HuH-7 (cell line): ENCODE results near the gene PCNX1.
"Not testable (repeated sequence)": the region's sequence is repeated elsewhere in the genome, so short reads cannot be mapped to it uniquely, and the experiment has no call there.

ENCODE experiments used
- DNase-seq: peaks from one replicate; pipeline ENCODE4 v3.0.0; 2011; ENCODE audit warnings: low spot score

PCNX1 gene

DNA sequence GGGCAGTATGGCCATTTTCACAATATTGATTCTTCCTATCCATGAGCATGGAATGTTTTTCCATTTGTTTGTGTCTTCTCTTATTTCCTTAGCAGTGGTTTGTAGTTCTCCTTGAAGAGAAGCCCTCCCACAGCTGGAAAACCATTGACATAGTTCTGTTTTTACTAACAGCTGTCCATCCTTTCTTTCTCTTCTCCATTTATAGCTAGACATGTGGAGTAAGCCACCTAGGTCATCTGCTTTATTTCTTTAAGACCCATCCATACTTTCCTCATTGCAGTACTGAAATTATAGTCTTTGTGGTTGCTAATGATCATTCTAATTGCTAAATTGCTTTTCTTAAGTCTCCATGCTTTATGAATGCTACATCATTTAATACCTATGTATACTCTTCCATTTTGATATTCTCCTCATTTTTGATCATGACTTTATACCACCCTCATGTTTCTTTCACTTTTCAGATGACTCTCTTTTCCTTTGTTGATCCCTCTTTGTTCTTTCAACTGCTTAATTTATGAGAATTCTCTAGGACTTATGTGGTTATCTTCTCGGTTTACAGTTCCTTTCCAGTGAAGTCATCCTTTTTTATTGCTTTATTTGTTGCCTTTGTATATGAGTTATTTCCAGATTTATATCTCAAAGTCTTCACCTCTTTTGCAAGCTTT lies 114.2 kb downstream of the PCNX1 start:
- DNase-seq, result no peak

DNA sequence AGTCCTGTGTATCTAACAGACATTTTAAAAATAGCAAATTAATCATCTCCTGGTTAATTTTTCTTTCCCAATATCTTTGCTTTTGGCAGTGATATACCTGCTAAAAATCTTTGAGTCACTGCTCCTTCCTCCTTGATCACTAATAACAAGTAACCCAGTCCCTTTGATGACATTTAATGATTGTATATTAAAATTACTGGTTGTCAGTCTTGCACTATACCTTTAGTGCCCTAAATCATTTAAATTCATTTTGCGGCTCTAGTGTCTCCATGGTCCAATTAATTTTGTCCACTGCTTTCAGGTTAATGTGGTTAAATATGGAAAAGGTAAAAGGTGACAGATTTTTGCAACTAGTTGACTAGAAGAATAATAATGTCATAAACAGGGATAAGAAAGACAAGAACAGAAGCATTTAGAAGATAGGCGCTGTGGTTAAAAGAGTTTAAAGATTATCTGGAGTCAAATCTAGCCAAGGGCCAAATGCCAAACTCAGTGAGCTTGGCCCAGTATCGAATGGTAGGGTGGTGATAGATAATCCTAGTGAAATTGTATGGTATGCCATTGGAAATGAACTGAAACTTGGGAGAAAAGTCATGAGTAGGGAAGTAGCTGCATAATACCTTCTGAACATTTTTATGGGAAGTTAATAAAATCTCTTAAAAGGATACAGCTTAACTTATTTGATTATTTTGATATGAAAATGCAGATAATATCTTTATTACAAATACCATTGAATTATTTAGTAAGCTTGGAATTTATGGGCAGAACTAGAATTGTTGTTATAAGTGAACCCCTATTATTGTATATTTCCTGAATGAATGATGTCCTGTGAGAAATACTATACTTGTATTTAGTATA lies 115.0 kb downstream of the PCNX1 start:
- DNase-seq, result no peak

DNA sequence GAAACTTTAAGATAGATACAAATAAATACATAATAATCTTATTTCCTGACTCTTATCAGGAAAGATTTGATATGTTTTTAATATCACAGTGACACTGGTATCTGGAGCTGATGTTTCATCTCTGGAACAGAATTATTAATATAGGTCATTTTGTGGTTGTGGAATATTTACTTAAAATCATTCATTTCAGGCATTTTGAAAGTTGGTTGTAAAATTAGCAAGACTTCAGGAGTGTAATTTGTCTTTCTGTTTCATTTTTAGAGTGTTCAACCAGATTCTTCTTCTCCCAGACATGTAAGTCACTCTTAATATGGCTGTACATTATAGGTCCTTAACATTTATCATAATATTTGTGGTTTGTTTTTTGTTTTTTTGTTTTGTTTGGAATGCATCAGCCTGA lies 115.7 kb downstream of the PCNX1 start:
- no peak for DNase-seq

DNA sequence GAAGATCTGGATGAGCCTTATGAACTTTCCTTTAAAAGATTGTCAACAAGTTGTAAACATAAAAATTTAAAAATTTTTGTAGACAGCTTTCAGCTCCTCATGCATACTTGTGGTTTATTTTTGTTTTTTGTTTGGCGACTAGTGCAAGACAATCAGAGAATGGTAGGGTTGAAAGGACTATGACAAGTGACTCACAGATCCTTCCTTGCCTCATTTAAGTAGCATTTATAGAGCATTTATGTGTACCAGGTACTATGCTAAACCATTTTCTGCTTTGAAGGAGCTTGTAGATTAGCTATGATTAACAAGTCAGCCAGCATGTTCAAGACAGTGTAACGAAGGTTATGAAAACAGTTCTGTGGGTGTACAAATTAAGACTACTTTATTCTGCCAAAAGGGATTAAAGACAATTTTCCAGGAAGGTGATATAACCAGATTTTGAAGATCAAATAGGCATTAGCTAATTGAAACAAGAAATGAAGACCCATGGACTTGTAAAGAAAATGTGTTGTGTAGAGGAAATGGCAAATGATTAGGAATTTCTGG lies 122.0 kb downstream of the PCNX1 start:
- no peak for DNase-seq

DNA sequence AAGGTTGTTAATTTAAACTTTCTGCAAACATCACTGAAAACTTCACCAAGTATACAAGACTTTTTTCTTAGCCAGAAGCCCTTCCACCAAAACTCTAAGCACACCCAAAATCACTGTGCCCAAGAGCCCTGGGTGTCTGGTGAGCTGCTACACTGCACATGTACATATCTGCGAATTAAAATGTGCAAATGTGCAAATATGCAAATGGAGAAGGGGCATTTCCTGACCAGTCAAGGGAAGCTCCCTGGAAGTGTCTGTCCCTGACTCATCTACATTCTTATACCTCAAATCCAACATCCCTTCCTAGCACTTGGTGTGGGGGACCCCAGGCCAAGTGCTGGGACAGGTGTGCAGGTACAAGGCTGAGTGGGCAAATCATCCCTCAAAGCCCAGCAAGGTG lies 123.7 kb downstream of the PCNX1 start:
- DNase-seq, result no peak

DNA sequence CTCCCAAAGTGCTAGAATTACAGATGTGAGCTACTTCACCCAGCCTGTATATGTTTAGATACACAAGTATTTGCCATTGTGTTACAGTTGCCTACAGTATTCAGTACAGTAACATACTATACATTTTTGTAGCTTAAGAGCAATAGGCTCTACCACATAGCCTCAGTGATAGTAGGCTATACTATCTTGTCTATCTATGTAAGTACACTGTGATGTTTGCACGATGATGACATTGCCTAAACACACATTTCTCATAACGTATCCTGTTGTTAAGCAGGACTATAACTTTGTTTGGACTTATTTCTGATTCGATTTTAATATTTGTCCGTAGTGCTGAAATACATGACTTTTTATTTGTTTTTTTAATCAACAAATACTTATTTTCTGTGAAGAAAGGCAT lies 129.2 kb downstream of the PCNX1 start:
- no peak for DNase-seq

DNA sequence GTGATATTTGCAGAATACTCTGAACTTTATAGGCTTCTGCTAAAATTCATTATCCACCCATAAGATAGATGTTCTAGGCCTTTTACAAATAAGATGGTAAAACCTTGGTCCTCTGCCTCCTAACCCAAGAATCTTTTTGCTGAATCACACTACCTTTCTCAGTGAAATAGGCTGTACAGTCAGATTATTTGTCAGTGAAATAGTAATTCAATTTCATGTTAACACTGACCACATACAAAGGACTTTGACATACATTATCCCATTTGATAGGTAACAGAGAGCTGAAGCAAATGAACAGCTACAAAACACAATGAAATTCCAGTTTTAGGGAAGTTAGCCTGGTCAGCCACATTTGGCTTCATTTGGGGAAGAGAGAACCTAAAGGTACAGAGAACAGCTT lies 141.1 kb downstream of the PCNX1 start:
- no peak for DNase-seq

DNA sequence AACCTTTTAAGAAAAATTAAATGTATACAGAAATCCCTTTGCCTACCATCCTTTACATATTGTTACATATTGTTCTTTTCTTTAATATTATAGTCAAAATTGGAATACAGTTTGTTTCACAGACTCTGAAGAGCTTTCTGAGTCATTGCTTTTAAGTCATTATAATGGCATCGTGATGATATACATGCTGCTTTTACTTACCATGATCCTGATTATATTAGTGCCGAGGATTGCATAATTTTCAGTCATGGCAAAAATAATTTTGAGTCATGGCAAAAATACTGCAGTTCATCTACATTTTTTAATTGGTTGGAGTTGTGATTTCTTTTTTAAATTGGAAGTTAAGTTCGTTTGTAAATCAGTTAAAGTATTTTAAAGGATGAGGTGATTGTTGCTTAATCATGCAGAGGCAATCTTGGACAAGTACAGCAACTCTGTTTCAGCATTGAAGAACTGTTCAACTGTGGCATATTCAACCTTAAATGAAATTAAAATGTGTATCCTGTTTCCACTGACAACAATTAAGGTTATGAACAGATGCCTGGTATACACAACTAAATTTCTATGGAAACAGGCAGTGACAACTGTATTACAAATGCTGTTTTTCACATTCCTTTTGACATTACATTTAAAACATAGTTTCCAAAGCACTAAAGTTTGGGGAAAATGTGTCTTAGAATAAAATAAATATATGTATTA lies 142.3 kb downstream of the PCNX1 start:
- DNase-seq, result no peak

DNA sequence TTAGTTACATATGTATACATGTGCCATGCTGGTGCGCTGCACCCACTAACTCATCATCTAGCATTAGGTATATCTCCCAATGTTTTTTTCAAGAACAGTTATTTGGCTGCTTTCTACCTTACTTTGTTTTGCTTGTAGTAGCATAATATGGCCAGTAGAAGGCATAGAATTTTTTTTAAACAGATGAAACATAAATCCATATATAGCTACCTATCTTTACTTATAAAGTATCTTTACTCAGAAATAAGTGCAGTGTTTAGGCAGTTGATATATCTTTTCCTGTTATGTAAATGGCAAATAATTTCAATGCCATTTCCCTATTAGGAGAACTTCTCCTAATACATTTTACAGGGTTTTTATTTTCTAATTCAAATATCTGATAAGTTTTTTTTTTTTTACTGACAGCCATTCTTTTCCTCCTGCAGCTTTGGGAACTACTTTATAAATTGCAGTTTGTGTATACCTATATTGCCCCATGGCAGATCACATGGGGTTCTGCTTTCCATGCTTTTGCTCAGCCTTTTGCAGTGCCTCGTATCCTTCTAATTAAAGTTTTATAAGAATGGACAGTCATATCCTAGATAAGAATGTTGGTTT lies 143.1 kb downstream of the PCNX1 start:
- no peak for DNase-seq

DNA sequence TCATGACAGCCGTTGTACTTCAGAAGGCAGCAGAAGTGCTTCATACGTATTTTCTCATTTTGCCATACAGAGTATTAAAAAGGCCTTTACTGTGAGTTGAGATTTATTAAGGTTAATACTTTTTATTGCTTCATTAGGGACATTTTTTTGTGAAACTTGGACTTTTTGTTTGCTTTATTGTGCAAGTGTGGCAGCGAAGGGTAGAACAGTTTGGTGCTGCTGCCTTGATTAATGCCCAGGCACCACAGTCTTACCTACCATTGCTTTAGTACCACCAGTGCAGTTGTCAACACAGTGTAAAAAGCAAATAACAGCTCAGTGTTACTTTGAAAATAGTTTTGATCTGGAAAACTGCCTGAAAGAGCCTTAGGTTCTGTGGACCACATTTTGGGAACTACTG lies 147.4 kb downstream of the PCNX1 start:
- DNase-seq, result no peak

DNA sequence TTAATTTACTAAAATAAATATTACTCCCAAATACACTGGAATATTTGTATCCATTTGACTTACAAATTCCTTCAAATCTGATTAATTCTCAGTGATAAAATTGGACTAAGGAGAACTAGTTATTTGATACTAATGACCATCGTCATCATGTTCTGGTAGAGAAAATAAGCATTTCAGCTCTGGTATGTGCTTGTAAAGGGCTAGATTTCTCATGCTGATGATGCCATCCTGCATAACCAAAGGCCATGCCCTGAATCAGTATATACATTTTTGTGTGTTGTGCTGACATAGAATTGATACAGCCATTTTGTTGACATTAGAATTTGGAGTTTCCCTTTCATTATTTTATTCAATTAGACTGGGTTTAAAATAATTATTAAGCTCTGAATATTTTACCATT lies 148.9 kb downstream of the PCNX1 start:
- no peak for DNase-seq

DNA sequence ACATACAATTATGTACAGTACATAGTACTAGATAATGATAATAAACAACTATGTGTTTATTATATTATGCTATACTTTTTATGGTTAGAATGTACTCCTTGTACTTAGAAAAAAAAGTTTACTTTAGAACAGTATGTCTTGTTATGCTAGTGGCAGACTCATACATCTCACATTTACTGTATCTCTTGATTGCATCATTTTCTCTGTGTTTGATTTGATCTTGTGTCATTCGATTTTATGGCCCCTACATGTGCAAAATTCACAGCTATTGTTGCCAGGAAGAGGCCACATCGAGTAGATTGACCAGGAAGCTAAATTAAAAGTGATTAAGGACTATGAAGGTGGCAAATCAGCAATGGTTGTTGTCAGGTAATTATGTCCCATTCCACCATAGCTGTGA lies 153.0 kb downstream of the PCNX1 start:
- no peak for DNase-seq

DNA sequence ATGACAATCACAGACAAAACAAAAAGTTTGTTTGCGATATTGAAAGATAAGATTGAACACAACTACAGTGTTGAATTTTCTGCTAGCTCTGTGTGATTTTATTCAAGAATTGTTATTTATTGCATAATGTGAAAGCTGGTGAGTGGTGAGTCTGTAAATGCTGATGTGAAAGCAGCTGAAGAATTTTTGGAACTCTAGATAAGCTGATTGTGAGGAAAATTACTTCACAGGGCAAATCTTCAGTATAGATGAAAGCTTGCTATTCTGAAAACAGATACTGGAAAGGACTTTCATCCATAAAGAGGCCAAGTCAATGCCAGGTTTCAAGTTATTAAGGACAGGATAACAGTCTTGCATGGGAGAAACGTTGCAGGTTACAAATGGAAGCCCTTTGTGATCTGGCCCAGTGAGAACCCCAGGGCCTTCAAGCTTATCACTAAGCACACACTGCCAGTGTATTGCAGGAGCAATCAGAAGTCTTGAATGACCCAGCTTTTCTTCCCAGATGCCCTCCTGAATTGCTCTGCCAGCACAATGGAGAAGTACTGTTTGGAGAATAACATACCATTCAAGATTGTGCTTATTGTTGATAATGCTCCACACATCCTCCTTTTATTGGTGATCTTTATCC lies 153.7 kb downstream of the PCNX1 start:
- DNase-seq, result no peak

DNA sequence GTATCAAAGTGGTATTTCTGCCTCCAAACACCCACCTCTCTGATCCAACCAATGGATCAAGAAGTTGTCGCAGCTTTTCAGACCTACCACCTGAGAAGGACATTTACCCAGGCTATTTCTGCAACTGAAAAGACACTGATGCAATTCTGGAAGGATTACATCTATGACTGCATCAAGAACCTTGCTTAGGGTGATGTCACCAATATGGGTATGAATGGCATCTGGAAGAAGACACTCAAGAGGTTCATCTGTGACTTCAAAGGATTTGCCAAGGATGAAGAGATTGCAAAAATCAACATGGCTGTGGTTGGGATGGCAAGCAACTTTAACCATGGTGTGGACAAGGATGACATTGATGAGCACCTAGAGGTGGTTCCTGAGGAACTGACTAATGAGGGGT lies 154.2 kb downstream of the PCNX1 start:
- no peak for DNase-seq

DNA sequence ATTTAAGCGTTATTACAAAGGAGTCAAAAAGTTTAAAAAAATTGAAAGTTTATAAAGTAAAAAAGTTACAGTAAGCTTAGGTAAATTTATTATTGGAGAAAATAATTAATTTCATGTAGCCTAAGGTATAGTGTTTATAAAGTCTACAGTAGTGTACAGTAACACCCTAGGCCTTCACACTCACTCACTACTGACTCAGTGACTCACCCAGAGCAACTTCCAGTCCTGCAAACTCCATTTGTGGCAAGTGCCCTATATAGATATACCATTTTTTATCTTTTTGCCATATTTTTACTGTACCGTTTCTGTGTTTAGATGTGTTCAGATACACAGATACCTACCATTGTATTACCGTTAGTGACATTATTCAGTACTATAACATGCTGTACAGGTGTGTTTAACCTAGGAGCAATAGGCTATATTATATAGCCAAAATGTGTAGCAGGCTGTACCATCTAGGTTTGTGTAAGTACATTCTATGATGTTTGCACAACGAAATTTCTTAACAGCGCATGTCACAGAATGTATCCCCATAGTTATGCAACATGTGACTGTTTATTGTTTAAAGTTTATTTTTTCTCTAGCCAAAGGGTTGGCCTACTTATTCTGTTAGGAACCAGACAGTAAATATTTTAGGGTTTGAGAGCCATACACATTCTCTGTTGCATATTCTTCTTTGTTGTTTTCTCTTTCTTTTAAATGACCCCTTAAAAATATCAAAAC lies 155.5 kb downstream of the PCNX1 start:
- DNase-seq, result no peak

DNA sequence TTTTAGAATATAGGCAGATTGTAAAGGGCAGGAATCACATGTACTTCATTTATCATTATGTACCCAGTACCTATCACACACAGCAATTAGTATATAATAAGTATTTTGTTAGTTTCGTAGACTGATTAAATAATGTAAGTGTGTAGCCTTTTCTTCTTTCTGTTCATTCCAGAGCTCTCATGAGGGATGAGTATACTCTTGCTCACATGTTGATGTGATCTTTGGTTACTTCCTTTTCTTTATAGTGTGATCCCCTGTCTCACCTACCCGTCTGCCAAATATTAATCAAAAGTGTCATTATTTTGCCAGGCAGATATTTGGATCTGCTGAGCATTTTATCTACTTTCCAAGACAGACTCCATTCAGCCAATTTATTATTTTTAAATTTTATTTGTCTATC lies 156.1 kb downstream of the PCNX1 start:
- no peak for DNase-seq

DNA sequence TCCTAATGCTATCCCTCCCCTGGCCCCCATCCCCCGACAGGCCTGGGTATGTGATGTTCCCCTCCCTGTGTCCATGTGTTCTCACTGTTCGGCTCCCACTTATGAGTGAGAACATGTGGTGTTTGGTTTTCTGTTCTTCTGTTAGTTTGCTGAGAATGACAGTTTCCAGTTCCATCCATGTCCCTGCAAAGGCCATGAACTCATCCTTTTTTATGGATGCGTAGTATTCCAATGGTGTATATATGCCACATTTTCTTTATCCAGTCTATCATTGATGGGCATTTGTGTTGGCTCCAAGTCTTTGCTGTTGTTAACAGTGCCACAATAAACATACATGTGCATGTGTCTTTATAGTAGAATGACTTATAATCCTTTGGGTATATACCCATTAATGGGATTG lies 157.5 kb downstream of the PCNX1 start:
- DNase-seq, result not testable (repeated sequence)

DNA sequence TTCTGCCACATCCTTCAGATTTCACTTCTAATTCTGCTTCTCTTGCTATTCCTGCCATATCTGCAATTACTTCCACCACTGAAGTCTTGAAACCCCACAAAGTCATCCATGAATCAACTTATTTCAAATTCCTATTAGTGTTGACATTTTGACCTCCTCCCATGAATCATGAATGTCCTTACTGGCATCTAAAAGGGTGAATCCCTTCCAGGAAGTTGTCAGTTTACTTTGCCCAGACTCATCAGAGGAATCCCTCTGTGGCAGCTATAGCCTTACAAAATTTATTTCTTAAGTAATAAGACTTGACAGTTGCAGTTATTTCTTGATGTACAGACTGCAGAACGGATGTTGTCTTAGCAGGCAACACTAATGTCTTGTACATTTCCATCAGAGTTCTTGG lies 162.9 kb downstream of the PCNX1 start:
- no peak for DNase-seq

DNA sequence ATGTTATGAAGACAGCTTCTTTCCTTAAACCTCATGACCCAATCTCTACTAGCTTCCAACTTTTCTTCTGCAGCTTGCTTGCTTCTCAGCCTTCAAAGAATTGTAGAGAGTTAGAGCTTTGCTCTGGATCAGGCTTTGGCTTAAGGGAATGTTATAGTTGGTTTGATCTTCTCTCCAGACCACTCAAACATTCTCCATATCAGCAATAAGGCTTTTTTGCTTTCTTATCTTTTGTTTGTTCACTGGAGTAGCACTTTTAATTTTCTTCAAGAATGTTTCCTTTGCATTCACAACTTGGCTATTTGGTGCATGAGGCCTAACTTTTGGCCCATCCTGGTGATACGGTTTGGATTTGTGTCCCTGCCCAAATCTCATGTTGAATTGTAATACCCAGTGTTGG lies 163.8 kb downstream of the PCNX1 start:
- DNase-seq, result no peak

DNA sequence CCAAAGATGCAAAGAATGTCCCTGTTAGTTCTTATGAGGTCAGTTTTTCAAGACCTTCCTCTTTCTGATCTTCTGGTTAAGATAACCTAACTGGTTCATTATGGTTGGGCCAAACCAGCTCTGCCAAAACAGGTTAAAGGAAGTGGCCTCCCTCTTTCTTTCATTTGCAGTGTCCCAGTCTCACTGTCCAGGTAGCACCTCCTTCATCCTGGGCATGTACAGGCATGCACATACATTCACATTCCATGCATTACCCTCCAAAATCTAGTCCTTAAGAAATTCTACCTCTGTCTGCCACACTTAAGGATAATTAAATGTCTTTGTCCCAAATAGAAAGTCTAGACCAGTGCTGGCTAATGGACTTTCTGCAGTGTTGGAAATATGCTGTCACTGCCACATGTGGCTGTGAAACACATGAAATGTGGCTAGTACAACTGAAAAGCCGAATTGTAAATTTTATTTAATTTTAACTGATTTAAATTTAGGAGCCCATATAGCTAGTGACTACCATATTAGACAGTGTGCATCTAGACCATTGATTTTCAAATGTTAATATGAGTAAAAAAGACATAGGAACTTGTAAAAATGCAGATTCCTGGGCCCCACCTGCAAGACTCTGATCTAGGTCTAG lies 169.3 kb downstream of the PCNX1 start:
- DNase-seq, result no peak

DNA sequence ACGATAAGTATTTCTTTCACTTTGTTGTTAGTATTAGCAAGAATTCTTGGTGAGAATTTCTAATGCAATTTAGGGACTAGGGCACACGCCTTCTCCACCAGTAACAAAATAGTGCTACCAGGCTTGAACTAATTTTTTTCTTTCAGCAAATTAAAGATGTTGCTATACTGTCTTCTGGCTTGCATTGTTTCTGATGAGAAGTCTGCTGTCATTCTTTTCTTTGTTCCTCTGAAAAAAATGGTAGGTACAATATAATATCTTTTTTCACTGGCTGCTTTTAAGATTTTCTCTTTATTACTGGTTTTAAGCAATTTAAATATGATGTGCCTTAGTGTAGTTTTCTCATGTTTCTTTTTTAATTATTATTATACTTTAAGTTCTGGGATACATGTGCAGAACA lies 171.2 kb downstream of the PCNX1 start:
- DNase-seq, result no peak
